ENCODE data around the gene FSIP1.

The FSIP1 gene

GRCh38 chr15:39792844-39793335, 10.2 kb upstream of the FSIP1 start:
- FAIRE-seq (no peak), DNase-seq (ENCODE audit: insufficient read length, low spot score) (no peak)

DNA sequence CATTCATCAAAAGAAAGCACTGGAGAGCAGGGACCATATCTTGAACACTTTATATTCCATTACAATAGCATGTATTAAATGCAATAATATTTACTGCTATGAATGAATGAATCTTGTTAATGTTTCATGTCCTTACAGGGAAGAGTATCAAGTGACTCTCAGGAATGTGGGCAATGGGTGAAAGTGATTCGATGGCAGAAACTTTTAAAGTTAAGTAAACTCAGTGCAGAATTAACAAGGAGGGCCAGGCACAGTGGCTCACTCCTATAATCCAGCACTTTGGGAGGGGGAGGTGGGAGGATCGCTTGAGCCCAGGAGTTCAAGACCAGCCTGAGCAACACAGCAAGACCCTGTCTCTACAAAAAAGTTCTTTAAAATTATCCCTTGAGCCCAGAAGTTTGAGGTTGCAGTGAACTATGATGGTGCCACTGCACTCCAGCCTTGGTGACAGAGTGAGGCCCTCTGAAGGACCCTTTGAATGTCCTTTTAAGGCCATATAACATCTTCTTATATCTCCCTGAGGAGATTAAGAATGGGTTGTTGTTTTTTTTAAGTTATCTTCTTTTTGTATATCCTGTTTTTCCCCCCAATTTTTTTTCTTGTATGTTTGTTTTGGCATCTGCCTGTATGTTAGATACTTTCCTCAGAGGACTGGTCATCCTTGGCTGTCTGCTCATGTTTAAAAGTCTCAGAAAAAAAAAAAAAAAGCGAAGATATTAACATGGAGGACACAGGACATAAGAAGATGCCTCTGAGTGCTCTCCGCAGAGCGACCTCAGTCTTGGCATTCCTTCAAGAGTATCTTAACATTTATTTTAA, 9.6 kb upstream of the FSIP1 start:
- FAIRE-seq: no peak
- DNase-seq (ENCODE audit: insufficient read length, low spot score): no peak

DNA sequence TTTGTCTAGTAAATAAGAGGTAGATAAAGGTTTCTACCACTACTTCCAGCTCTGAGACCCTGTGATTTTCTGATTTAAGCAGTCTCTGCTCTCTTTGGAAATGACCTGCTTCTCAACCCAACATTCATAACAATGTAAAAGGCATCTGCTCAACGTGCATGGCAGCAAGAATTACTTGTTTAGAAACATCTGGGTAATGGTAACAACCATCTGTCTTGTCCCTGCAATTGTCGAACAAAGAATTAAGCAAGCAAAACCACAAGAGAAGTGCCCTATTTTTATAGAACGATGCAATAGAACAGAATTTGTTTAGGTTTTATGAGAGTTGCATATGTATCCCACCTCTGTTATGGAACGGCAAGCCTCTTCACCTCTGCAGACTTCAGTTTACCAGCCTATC, 7.1 kb upstream of the FSIP1 start:
- FAIRE-seq (no peak), DNase-seq (ENCODE audit: insufficient read length, low spot score) (no peak)

GRCh38 chr15:39788800-39789565, 6.3 kb upstream of the FSIP1 start:
- no peak for FAIRE-seq

GRCh38 chr15:39788108-39788507, 5.5 kb upstream of the FSIP1 start:
- DNase-seq (ENCODE audit: insufficient read length, low spot score): no peak

More at GRCh38 chr15:39788800-39789565, 6.3 kb upstream of the FSIP1 start:
- no peak for DNase-seq (ENCODE audit: insufficient read length, low spot score)

DNA sequence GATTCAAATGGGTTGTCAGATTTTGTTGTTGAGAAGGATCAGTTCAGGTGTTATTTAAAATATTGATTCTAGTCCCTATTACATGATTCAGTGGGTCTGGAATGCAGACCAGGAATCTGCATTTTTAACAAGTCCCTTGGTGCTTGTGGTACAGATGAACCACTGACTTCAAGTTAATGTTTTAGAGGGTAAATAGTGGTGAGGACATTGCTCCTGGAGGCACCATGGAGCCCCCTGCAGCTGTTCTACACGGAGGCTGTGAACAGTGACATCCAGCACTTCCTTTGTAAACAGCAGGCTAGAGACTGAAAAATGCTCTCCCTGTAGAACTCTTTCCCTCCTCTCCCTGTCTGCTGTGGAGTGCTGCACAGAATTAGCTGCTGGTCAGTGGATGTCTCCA, 4.8 kb upstream of the FSIP1 start:
- FAIRE-seq (no peak), DNase-seq (ENCODE audit: insufficient read length, low spot score) (no peak)

More at GRCh38 chr15:39788108-39788507, 5.5 kb upstream of the FSIP1 start:
- FAIRE-seq: no peak

DNA sequence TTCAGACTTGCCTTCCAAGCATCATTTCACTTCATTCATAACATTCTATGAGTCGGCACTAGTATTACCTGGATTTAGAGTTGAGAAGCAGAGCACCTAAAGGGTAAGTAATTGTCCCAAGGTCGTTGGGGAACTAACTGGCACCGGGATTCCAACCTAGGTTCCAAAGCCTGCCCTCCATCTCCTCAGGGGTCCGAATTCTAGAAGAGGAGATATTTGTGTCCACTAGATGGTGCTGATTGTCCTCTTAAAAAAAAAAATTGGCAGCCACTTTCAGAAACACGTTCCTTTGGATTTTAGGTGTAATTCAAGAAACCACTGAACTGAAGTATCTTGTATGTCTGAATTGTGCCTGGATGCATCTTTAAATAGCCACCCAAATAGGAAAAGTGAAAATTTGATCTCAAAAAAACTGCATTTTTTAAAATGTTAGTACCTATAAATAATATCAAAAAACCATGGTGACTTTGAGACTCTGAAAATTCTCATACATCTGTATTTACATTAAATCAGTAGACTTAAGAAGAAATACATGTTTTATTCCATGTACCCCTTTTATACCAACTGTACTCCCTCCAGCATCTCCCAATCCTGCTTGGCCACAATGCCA, 3.9 kb upstream of the FSIP1 start:
- DNase-seq (ENCODE audit: insufficient read length, low spot score): peak; percentile 34
- no peak for FAIRE-seq

- DNase-seq (ENCODE audit: insufficient read length, low spot score) (no peak), FAIRE-seq (no peak)
These were observed 3.2 kb upstream of the FSIP1 start for GRCh38 chr15:39785841-39786240.

GRCh38 chr15:39785139-39785538, 2.5 kb upstream of the FSIP1 start:
- no peak for FAIRE-seq
- DNase-seq (ENCODE audit: insufficient read length, low spot score): no peak

GRCh38 chr15:39784638-39785037, 2.0 kb upstream of the FSIP1 start:
- FAIRE-seq: no peak

DNA sequence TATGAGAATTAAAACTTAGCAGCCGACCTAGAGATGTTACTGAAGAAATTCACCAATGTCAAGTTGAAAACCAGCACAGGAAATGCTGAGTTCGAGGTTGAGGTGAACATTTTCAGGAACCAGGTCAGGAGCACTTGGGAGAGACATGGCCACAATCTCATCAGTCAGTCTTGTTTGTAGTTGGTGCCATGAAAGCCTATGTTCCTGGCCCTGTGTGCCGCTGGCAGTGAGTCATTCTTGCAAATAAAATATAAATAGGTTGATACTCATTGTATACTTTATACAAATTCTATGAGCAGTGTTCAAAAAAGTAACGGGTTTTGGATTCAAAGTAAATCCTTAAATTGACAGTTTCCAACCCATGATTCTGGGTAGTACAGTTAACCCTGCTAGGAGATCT, 1.5 kb upstream of the FSIP1 start:
- DNase-seq (ENCODE audit: insufficient read length, low spot score) (no peak), FAIRE-seq (no peak)

More at GRCh38 chr15:39784638-39785037, 2.0 kb upstream of the FSIP1 start:
- no peak for DNase-seq (ENCODE audit: insufficient read length, low spot score)

- DNase-seq (ENCODE audit: insufficient read length, low spot score) (no peak), FAIRE-seq (no peak)
These were observed 691 bp upstream of the FSIP1 start for GRCh38 chr15:39783244-39783820.

DNA sequence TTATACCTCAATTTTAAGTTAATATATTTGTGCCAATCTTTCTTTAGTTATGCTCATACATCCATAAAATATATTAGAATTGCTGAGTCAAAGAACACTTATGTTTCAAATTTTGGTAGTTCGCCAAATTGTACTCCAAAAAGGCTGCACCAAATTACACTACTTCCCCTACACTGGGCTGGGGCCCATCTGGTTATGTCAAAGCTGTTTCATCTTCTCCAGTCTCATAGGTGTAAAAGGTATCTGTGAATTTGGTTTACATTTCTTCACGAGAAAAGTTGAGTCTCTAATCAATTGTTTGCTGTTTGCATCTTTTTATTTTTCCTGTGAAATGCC, 706 bp downstream of the FSIP1 start:
- FAIRE-seq (no peak), DNase-seq (ENCODE audit: insufficient read length, low spot score) (no peak)

DNA sequence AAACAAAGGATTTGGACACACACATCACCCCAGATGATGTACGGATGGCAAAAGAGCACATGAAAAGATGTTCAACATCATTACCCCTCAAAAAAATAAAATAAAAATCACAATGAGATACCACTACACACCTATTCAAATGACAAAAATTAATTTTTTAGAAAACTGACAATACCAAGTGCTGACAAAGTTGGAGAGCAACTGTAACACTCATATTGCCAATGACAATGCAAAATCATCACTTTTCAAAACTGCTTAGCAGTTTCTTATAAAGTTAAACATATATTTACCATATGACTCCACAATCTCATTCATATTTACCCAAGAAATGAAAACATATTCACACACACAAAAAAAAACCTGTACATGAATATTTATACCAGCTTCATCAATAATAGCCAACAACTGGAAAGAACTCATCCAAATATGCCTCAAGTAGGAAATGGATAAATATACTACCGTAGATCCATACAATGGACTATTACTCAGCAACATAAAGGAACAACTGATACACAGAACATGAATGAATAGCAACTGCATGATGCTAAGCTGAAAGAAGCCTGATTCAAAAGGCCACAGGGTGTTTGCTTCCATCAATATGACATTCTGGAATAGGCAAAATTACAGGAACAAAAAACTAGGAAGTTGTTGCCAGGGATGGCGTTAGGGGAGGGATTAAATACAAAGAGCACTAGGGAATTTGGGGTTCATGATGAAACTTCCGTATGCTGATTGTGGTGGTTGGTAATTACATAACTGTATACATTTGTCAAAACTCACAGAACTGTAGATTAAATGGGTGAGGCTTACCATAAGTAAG, 1.3 kb downstream of the FSIP1 start:
- FAIRE-seq (no peak), DNase-seq (ENCODE audit: insufficient read length, low spot score) (no peak)

DNA sequence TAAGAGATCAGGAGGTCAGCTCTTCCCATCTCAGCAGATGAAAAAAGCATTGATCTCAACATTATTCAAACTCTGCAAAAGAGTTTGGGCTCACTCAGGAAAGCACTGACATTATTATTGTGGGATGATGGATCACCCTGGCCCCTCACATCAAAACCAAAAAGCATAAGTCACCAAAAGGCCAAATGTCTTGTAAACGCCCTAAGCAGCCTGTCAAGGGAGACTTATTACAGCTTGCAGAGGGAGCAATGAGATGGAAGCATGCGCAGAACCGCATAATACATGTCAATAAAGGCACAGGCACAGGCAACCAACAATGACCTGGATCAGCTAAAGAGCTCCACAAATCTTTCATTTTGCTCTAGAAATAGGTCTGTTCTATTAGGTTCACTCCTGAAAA, 4.6 kb downstream of the FSIP1 start:
- no peak for DNase-seq (ENCODE audit: insufficient read length, low spot score)
- FAIRE-seq: no peak

GRCh38 chr15:39777496-39777895, 5.1 kb downstream of the FSIP1 start:
- no peak for DNase-seq (ENCODE audit: insufficient read length, low spot score)
- no peak for FAIRE-seq

DNA sequence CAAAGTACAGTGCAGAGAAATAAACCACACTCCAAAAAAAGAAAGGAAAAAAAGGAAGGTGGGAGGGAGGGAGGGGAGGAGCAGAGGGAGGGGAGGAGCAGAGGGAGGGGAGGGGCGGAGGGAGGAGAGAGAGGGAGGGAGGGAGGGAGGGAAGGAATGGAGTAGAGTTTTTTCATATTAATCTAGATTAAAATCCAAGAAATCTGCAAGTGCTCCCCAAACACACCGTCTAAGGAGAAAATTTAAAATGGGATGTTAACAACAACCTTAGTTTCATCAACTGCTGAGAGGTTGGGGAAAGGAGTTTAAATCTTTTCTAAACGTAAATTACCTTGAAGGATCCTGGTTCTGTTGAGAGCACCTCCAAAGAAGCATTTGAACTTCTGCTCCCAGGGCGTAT, 6.6 kb downstream of the FSIP1 start:
- FAIRE-seq (no peak), DNase-seq (ENCODE audit: insufficient read length, low spot score) (no peak)

GRCh38 chr15:39774688-39775267, 7.9 kb downstream of the FSIP1 start:
- DNase-seq (ENCODE audit: insufficient read length, low spot score): no peak
- no peak for FAIRE-seq

- DNase-seq (ENCODE audit: insufficient read length, low spot score): peak; percentile 41
- FAIRE-seq: no peak
These were observed 11.6 kb downstream of the FSIP1 start for GRCh38 chr15:39770748-39771689.
